ENCODE results near the gene TMEM255B.

DNA sequence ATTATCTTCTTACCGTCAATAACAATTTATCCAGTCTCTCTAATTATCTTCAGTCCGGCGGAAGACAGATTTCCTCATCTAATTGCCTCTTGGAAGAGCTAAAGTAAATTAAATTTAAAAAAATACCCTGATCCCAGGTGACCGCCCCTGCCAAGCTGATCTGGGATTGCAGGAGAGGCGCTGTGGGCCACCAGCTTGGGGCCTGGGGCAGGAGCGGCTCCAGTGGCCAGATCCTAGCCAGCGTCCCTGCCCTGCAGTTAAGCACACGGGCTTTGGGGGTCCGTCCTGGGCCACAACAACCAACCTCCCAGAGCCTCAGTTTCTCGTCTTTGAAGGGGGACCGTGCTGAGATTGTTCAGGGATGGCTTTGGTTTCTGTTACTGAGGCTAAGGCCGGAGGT is 12.4 kb upstream of the TMEM255B start:
- TF ChIP-seq CTCF (IDR thresholded peaks at IDR 0.05) (no peak), POLR2AphosphoS5 (IDR thresholded peaks at IDR 0.05) (no peak), POLR2A (IDR thresholded peaks at IDR 0.05) (no peak), EP300 (IDR thresholded peaks at IDR 0.05) (no peak)

All from upper lobe of left lung (tissue), 4 donors.